ENCODE data around the gene NOX5. TPM values are rescaled to one million over a fixed set of nuclear protein-coding genes. Genes with fewer than 3 reads are reported as not detected.

Gene NOX5
- total RNA-seq, 6 experiments from 2014 or later = 0.06 to 0.15 (median 0.11) TPM; not detected in 3

GRCh38 chr15:68985361-68985891, 29.1 kb upstream of the NOX5 start:
- H3K4me1 ChIP-seq = no peaks in the 10 kb centered on the region
- intact Hi-C loops (cut with DNase I) = no loop called here
- H3K36me3 ChIP-seq = no peaks in the 10 kb centered on the region
- no peak for ATAC-seq
- whole genome bisulfite sequencing (ENCODE audit: insufficient coverage, low coverage, low lambda C conversion rate, missing lambda C conversion rate) = 86% methylated on average over 5 of the region's 5 CpGs
- H3K27ac ChIP-seq = no peak overlapping the region
- no peak overlapping the region for H3K4me3 ChIP-seq
- no peaks in the 10 kb centered on the region for H3K9me3 ChIP-seq
- no peaks in the 10 kb centered on the region for H3K27me3 ChIP-seq
- TF ChIP-seq CTCF (IDR thresholded peaks at IDR 0.05) = no peak
- no peak for TF ChIP-seq POLR2A (IDR thresholded peaks at IDR 0.05)
- no peak for DNase-seq

GRCh38 chr15:68986322-68986721, 28.2 kb upstream of the NOX5 start:
- Histone ChIP-seq H3K27me3 (no peaks in the 10 kb centered on the region), H3K4me1 (no peaks in the 10 kb centered on the region), H3K36me3 (no peaks in the 10 kb centered on the region), H3K4me3 (no peak overlapping the region), H3K9me3 (no peaks in the 10 kb centered on the region), H3K27ac (no peak overlapping the region)
- no peak for ATAC-seq
- intact Hi-C loops (cut with DNase I) = no loop called here
- TF ChIP-seq CTCF (IDR thresholded peaks at IDR 0.05) (no peak), POLR2A (IDR thresholded peaks at IDR 0.05) (no peak)
- no peak for DNase-seq
- 68% methylated on average over 4 of the region's 5 CpGs for WGBS (ENCODE audit: insufficient coverage, low coverage, low lambda C conversion rate, missing lambda C conversion rate)

GRCh38 chr15:68987120-68987519, 27.4 kb upstream of the NOX5 start:
- no peaks in the 10 kb centered on the region for H3K27me3 ChIP-seq
- no peak overlapping the region for H3K4me3 ChIP-seq
- no peaks in the 10 kb centered on the region for H3K9me3 ChIP-seq
- H3K27ac ChIP-seq = no peak overlapping the region
- no peak for TF ChIP-seq CTCF (IDR thresholded peaks at IDR 0.05)
- TF ChIP-seq POLR2A (IDR thresholded peaks at IDR 0.05) = no peak
- no peaks in the 10 kb centered on the region for H3K36me3 ChIP-seq
- intact Hi-C loops (cut with DNase I) = no loop called here
- no peaks in the 10 kb centered on the region for H3K4me1 ChIP-seq
- 71% methylated on average over 3 of the region's 6 CpGs for WGBS (ENCODE audit: insufficient coverage, low coverage, low lambda C conversion rate, missing lambda C conversion rate)
- DNase-seq (no peak), ATAC-seq (no peak)

- intact Hi-C loops (cut with DNase I) = no loop called here
- Histone ChIP-seq H3K4me1 (no peaks in the 10 kb centered on the region), H3K27ac (no peak overlapping the region), H3K4me3 (no peak overlapping the region), H3K9me3 (no peaks in the 10 kb centered on the region), H3K36me3 (no peaks in the 10 kb centered on the region), H3K27me3 (no peaks in the 10 kb centered on the region)
- ATAC-seq (no peak), DNase-seq (no peak)
- TF ChIP-seq CTCF (IDR thresholded peaks at IDR 0.05) (no peak), POLR2A (IDR thresholded peaks at IDR 0.05) (no peak)
- WGBS (ENCODE audit: insufficient coverage, low coverage, low lambda C conversion rate, missing lambda C conversion rate) = 22% methylated on average over 1 of the region's 1 CpG
Measured at GRCh38 chr15:68987676-68988075, 26.8 kb upstream of the NOX5 start.
